Gastroesophageal sphincter (tissue), 4 donors: ENCODE measurements around the gene KCNK2. TPM values are rescaled to one million over a fixed set of nuclear protein-coding genes. Genes with fewer than 3 reads are reported as not detected.

ENCODE experiments used
- ATAC-seq: fragments of 150-250 bp; one replicate; pipeline ENCODE4 v1.9.1; 2016; ENCODE audit warnings: mild to moderate bottlenecking, moderate library complexity
- H3K27ac ChIP-seq, 4 donors: fragments of 200-600 bp; sonication (generic) in 3 of 4; 1 replicate in 3 of 4; 2 replicates in 1 of 4; pipeline ENCODE4 v1.5.1; 2016 to 2019
- H3K27me3 ChIP-seq: fragments of 200-600 bp; sonication (generic); one replicate; pipeline ENCODE4 v1.5.1; 2019
- H3K36me3 ChIP-seq, 2 donors: fragments of 200-600 bp; sonication (generic); one replicate each; pipeline ENCODE4 v1.5.1; 2019; ENCODE audit warnings: control low read depth in 1 of 2
- H3K4me1 ChIP-seq, 3 donors: fragments of 200-600 bp; sonication (generic); 1 replicate in 2 of 3; 2 replicates in 1 of 3; pipeline ENCODE4 v1.5.1; 2016 to 2019; ENCODE audit warnings: control low read depth in 2 of 3
- H3K4me3 ChIP-seq, 2 donors: fragments of 200-600 bp; sonication (generic); one replicate each; pipeline ENCODE4 v1.5.1; 2019; ENCODE audit warnings: mild to moderate bottlenecking in 1 of 2, moderate library complexity in 1 of 2
- H3K9me3 ChIP-seq, 3 donors: fragments of 200-600 bp; sonication (generic); one replicate each; pipeline ENCODE4 v1.5.1; 2017 to 2019; ENCODE audit warnings: control low read depth in 2 of 3
- EP300 ChIP-seq: sonication (generic); formaldehyde crosslinking; IDR thresholded peaks from one replicate; pipeline ENCODE4 v1.6.1; 2017; ENCODE audit warnings: antibody characterized with exemption, mild to moderate bottlenecking
- POLR2A ChIP-seq, 2 donors: fragments of 450-650 bp; IDR thresholded peaks; one replicate each; pipeline ENCODE4 v1.6.1; 2017; ENCODE audit warnings: antibody characterized with exemption in 2 of 2, mild to moderate bottlenecking in 2 of 2, moderate library complexity in 1 of 2
- POLR2AphosphoS5 ChIP-seq: sonication (generic); formaldehyde crosslinking; IDR thresholded peaks from one replicate; pipeline ENCODE4 v1.6.1; 2017; ENCODE audit warnings: antibody characterized with exemption
- WGBS, 2 donors: methylation state at CpG; one replicate each; pipeline ENCODE4 v1.1.5; 2018; ENCODE audit warnings: low coverage in 1 of 2; 5-methylcytosine and 5-hydroxymethylcytosine counted together
- total RNA-seq, 4 donors: library from RNA; depleted of rRNA; stranded (reverse); fragments of >200 nt; gene quantifications; one replicate each; pipeline ENCODE4 v1.1.0, GENCODE V29; 2016
- TF ChIP-seq, protein P1 (sequence below), 4 experiments: fragments of 200-600 bp in 2 of 4; fragments of 450-650 bp in 2 of 4; sonication (generic) in 1 of 4; IDR thresholded peaks; one replicate each; pipeline ENCODE4 v1.5.1; 2017 to 2019; ENCODE audit warnings: antibody characterized with exemption in 4 of 4, mild to moderate bottlenecking in 2 of 4, moderate library complexity in 2 of 4

The KCNK2 gene
- total RNA-seq, 4 donors from 2014 or later: 1.1 to 3.7 (median 1.6) TPM

GRCh38 chr1:215262106-215262505 is 179.6 kb downstream of the KCNK2 start:
- H3K27ac ChIP-seq: no peak overlapping the region
- H3K4me1 ChIP-seq: no peaks in the 10 kb centered on the region
- H3K4me3 ChIP-seq: no peak overlapping the region
- TF ChIP-seq, protein P1, sequence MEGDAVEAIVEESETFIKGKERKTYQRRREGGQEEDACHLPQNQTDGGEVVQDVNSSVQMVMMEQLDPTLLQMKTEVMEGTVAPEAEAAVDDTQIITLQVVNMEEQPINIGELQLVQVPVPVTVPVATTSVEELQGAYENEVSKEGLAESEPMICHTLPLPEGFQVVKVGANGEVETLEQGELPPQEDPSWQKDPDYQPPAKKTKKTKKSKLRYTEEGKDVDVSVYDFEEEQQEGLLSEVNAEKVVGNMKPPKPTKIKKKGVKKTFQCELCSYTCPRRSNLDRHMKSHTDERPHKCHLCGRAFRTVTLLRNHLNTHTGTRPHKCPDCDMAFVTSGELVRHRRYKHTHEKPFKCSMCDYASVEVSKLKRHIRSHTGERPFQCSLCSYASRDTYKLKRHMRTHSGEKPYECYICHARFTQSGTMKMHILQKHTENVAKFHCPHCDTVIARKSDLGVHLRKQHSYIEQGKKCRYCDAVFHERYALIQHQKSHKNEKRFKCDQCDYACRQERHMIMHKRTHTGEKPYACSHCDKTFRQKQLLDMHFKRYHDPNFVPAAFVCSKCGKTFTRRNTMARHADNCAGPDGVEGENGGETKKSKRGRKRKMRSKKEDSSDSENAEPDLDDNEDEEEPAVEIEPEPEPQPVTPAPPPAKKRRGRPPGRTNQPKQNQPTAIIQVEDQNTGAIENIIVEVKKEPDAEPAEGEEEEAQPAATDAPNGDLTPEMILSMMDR (IDR thresholded peaks at IDR 0.05): no peak
- no peak for TF ChIP-seq POLR2AphosphoS5
- no peak for TF ChIP-seq POLR2A (IDR thresholded peaks at IDR 0.05)
- TF ChIP-seq EP300: no peak
- H3K9me3 ChIP-seq: peaks cover 0 to 12% (median 0%) of the 10 kb centered on the region in 3 donors
- ATAC-seq: no peak
- no peaks in the 10 kb centered on the region for H3K27me3 ChIP-seq
- no peaks in the 10 kb centered on the region for H3K36me3 ChIP-seq
- 73 to 80% methylated on average over 1 of the region's 1 CpG for WGBS, 2 donors

- no peak for TF ChIP-seq EP300
- TF ChIP-seq, protein P1 (IDR thresholded peaks at IDR 0.05): no peak
- TF ChIP-seq POLR2AphosphoS5: no peak
- TF ChIP-seq POLR2A (IDR thresholded peaks at IDR 0.05): no peak
- Histone ChIP-seq H3K36me3 (no peaks in the 10 kb centered on the region), H3K4me3 (no peak overlapping the region), H3K9me3 (peaks cover 0 to 12% (median 0%) of the 10 kb centered on the region in 3 donors), H3K27me3 (no peaks in the 10 kb centered on the region), H3K4me1 (no peaks in the 10 kb centered on the region), H3K27ac (no peak overlapping the region)
- 75 to 100% methylated on average over 1 of the region's 1 CpG for WGBS, 2 donors
- no peak for ATAC-seq
These were observed 181.1 kb downstream of the KCNK2 start for GRCh38 chr1:215263636-215264035.

DNA sequence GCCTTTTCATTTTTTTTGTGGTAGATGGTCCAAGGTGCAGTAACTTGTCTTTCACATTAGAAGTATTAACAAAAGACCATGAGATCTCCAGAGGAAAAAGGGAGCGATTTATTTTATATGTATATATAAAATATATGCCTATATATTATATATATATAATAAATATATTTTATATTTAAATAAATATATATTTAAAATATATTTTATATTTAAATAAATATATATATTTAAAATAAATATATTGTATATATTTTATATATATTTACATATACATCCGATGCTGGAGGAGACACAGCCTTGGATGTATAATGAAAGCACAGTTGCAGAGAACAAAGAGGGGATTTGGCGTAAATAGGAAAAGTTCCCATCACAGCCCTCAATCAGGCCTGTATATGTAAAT is 182.1 kb downstream of the KCNK2 start:
- Histone ChIP-seq H3K4me1 (no peaks in the 10 kb centered on the region), H3K27ac (no peak overlapping the region), H3K27me3 (no peaks in the 10 kb centered on the region), H3K4me3 (no peak overlapping the region), H3K36me3 (no peaks in the 10 kb centered on the region), H3K9me3 (peaks cover 0 to 10% (median 0%) of the 10 kb centered on the region in 3 donors)
- TF ChIP-seq EP300 (no peak), POLR2AphosphoS5 (no peak), POLR2A (IDR thresholded peaks at IDR 0.05) (no peak)
- TF ChIP-seq, protein P1 (IDR thresholded peaks at IDR 0.05): no peak
- WGBS, 2 donors: 90 to 93% methylated on average over 3 of the region's 3 CpGs
- no peak for ATAC-seq

GRCh38 chr1:215267495-215267894 is 185.0 kb downstream of the KCNK2 start:
- no peak for ATAC-seq
- H3K4me3 ChIP-seq: no peak overlapping the region
- H3K9me3 ChIP-seq: no peaks in the 10 kb centered on the region
- H3K36me3 ChIP-seq: no peaks in the 10 kb centered on the region
- no peaks in the 10 kb centered on the region for H3K27me3 ChIP-seq
- 77 to 80% methylated on average over 1 of the region's 1 CpG for WGBS, 2 donors
- H3K4me1 ChIP-seq: no peaks in the 10 kb centered on the region
- no peak overlapping the region for H3K27ac ChIP-seq
- no peak for TF ChIP-seq POLR2AphosphoS5
- TF ChIP-seq EP300: no peak
- no peak for TF ChIP-seq POLR2A (IDR thresholded peaks at IDR 0.05)
- TF ChIP-seq, protein P1 (IDR thresholded peaks at IDR 0.05): no peak

DNA sequence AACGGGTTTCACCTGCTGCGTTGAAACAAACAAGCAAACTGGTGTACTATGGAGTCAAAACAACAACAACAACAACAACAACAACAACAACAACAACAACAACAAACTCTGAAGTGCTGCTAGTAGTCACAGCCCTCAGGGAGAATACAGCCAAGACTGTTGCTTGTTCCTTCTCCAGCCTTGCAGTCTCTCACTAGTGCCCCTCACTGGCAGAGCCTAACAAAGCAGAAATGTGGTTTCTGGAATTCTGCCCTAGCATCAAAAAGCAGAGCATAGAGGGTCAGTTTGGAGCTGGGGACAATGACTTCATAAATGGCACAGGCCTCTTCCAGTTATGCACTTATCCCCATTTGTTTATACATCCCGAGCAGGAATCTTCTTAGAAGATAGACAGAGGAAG is 187.4 kb downstream of the KCNK2 start:
- H3K36me3 ChIP-seq: no peaks in the 10 kb centered on the region
- no peaks in the 10 kb centered on the region for H3K27me3 ChIP-seq
- 45 to 77% methylated on average over 2 to 3 of the region's 3 CpGs for WGBS, 2 donors
- H3K4me3 ChIP-seq: no peak overlapping the region
- no peak for ATAC-seq
- no peak for TF ChIP-seq EP300
- no peak for TF ChIP-seq POLR2A (IDR thresholded peaks at IDR 0.05)
- no peak for TF ChIP-seq POLR2AphosphoS5
- TF ChIP-seq, protein P1 (IDR thresholded peaks at IDR 0.05): no peak
- H3K9me3 ChIP-seq: no peaks in the 10 kb centered on the region
- no peaks in the 10 kb centered on the region for H3K4me1 ChIP-seq
- no peak overlapping the region for H3K27ac ChIP-seq
